Right renal cortex interstitium (tissue), 3 donors: ENCODE results near the gene ABL2. TPM values are rescaled to one million over a fixed set of nuclear protein-coding genes. Genes with fewer than 3 reads are reported as not detected.
"Not testable (repeated sequence)": the region's sequence is repeated elsewhere in the genome, so short reads cannot be mapped to it uniquely, and the experiment has no call there.

Source experiments
- DNase-seq, 3 donors: peaks; one replicate each; pipeline ENCODE4 v3.0.0-alpha.2; 2013; ENCODE audit warnings: low read depth in 3 of 3, low spot score in 2 of 3
- polyA plus RNA-seq, 3 donors: library from polyadenylated mRNA; unstranded; fragments of 120-200 nt; gene quantifications; one replicate each; pipeline ENCODE4 v1.2.1, GENCODE V29; 2013; ENCODE audit not compliant: insufficient read length in 3 of 3

Gene ABL2
- polyA plus RNA-seq, 3 donors = 10.5 to 11.0 (median 10.8) TPM

GRCh38 chr1:179175011-179175841 is 54.3 kb downstream of the ABL2 start:
- DNase-seq = no peak

DNA sequence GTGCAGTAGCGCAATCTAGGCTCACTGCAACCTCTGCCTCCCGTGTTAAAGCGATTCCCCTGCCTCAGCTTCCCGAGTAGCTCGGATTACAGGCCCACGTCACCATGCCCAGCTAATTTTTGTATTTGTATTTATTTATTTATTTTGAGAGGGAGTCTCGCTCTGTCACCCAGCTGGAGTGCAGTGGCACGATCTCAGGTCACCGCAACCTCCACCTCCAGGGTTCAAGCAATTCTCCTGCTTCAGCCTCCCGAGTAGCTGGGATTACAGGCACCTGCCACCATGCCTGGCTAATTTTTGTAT is 59.1 kb downstream of the ABL2 start:
- DNase-seq = not testable (repeated sequence)

DNA sequence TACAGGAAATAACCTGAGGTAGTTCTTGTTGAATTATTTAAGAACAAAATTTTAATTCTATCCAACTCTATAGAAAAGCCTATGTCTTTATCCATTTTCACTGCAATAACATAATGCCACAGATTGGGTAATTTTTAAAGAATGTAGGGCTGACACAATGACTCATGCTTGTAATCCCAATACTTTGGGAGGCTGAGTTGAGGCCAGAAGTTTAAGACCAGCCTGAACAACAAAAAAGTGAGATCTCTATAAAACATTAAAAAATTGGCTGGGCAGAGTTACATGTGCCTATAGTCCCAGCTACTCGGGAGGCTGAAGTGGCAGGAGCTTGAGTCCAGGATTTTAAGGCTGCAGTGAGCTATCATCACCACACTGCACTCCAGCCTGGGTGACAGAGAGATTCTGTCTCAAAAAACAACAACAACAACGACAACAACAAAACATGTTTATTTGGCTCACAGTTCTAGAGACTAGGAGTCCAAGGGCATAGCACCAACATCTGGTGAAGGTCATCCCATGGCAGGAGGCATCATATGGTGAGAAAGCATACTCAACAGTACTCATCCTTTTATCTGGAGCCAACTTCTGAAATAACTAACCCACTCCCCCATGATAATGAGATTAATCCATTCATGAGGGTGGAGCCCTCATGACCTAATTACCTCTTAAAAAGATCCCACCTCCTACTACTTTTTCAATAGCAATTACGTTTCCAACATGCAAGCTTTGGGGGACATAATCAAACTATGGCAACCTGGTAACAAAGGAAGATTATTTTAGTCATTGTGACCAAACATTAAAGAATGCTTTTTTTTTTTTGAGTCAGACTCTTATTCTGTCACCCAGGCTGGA is 59.6 kb downstream of the ABL2 start:
- no peak for DNase-seq

DNA sequence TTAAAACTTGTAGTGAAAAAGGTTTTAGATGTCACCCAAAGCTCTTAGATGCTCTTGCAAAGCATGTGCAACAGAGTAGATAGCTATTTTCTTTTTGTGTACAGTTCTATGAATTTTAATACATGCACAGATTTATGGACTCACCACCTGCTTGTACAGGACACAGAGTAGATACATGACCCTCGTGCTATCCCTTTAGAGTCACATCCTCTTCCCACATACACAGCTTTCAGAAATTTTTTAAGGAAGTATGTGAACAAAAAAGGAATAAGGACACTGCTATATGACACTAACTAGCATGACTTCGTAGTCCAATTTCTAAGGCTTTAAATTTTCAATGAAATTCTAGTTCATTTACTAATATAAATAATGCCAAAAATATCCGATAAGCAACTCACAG is 60.9 kb downstream of the ABL2 start:
- DNase-seq = no peak

- DNase-seq = no peak
Observed at GRCh38 chr1:179167955-179168354, 61.5 kb downstream of the ABL2 start.

DNA sequence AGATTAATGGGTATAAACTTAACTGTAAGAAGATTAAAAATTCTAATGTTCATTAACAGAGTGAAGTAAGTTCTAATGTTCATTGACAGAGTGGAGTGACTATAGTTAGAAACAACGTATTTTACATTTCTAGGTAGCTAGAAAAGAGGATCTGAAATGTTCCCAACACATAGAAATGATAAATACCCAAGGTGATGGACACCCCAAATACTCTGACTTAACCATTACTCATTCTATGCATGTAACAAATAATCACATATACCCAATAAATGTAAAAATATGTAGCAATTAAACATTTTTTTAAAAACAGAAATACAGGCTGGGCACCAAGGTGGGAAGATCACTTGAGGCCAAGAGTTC is 62.1 kb downstream of the ABL2 start:
- no peak for DNase-seq

DNA sequence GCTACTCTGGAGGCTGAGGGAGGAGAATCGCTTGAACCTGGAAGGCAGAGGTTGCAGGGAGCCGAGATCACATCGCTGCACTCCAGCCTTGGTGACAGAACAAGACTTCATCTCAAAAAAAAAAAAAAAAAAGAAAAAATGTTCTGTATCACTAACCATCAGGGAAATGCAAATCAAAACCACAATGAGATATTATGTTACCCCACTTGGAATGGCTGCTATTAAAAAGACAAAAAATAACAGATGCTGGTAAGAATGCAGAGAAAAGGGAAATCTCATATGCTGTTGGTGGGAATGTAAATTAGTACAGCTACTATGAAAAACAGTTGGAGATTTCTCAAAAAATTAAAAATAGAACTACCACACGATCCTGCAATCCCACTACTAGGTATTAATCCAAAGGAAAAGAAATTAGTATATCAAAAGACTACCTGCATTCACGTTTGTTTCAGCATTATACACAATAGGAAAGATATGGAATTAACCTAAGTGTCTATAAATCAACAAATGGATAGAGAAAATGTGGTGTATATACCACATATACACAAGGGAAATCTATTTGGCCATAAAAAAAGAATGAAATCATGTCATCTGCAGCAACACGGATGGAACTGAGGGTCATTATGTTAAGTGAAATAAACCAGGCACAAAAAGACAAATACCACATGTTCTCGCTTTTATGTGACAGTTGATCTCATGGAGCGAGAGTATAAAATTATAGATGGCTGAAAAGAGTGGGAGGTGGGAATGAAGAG is 62.6 kb downstream of the ABL2 start:
- no peak for DNase-seq

DNA sequence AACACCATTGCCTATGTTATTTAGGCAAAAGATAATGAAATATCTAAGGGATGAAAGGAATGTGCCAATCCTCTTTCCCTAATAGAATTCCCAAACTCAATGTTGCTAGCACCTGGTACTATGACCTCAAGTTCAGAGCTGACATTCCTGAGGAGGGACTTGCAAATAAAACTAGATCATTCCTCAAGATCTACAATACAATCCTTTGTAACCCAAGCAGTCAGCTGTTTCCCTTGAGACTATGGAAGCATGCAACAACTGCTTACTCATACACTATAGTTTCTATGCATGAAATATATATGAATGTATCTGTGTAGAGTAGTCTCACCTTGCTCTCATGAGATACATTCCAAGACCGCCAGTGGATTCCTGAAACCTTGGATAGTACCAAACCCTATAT is 65.0 kb downstream of the ABL2 start:
- DNase-seq = no peak

DNA sequence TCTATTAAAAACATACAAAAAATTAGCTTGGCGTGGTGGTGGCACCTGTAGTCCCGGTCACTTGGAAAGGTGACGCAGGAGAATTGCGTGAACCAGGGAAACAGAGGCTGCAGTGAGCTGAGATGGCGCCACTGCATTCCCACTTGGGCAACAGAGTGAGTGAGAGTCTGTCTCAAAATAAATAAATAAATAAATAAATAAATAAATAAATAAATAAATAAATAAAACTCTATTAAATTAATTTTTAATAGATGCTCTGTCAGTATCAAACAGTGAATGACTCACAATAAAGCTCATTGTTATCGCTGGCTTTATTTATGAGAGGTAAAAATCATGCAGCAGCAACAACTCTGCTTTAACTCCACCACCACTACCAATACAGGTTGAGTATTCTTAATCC is 72.8 kb downstream of the ABL2 start:
- no peak for DNase-seq

DNA sequence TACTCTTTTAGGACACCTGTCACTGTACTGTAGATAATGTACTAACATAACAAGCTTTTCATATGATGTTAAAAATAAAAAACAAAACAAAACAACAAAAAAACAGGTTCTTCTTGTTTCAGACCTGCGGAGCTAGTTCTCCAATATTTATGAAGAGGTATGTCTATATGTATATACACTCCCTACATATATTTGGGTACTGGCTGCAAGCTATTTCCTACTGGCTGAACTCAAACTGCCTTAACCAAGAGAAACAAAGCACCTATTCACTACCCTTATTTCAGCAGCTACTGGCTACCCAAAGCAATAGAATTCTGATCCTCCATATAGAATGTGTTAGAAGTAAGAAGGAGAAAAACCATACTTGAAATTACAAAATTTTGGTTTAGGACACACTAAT is 73.5 kb downstream of the ABL2 start:
- no peak for DNase-seq

- no peak for DNase-seq
Observed at GRCh38 chr1:179155615-179156014, 73.9 kb downstream of the ABL2 start.

GRCh38 chr1:179154437-179154836 is 75.0 kb downstream of the ABL2 start:
- DNase-seq = no peak

DNA sequence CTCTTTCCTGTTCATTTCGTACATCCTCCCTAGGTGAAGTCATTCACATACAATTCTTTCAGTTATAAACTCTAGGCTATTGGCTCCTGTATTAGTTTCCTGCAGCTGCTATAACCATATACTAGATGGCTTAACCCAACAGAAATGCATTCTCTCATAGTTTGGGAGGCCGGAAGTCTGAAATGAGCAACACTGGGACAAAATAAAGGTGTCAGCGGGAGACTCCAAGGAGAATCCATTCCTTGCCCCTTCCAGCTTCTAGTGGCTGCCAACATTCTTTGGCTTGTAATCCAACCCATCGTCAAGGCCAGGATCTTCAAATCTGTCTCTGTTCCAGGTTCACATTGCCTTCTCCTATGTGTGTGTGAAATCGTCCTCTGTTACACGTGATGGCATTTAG is 76.3 kb downstream of the ABL2 start:
- no peak for DNase-seq

GRCh38 chr1:179151908-179152682 is 77.4 kb downstream of the ABL2 start:
- DNase-seq = no peak

DNA sequence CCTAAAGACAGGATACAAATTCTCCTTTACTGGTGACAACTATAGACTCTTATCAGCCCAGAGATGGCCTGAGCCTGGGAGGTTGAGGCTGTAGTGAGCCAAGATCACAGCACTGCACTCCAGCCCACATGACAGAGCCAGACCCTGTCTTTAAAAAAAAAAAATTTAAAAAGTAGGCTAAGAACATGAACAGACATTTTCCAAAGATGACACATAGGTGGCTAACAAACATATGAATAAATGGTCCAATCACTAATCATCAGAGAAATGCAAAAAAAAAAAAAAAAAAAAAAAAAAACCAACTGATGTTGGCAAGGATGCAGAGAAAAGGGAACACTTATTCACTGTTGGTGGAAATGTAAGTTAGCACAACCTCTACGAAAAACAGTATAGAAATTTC is 82.6 kb downstream of the ABL2 start:
- no peak for DNase-seq

GRCh38 chr1:179146476-179146875 is 83.0 kb downstream of the ABL2 start:
- no peak for DNase-seq

GRCh38 chr1:179145521-179145920 is 84.0 kb downstream of the ABL2 start:
- DNase-seq = no peak

- DNase-seq = no peak
Observed at GRCh38 chr1:179144626-179145025, 84.9 kb downstream of the ABL2 start.

DNA sequence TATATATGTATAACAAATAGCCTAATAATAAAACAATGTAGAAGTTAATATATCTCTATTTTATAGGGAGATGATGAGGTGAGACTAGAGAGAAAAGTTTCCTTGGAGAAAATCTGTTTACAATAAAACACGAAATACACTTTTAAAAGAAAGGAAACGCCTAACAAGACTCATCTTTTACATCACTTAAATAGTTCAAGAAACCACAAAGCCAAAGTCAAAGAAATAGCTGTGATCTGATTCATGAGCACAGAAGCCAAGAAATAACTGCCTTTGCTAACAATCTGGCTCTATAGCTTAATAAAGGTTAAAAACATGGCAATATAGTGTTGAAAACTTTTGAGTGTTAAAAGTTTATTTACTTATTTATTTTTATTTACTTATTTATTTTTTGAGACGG is 86.2 kb downstream of the ABL2 start:
- DNase-seq = no peak

DNA sequence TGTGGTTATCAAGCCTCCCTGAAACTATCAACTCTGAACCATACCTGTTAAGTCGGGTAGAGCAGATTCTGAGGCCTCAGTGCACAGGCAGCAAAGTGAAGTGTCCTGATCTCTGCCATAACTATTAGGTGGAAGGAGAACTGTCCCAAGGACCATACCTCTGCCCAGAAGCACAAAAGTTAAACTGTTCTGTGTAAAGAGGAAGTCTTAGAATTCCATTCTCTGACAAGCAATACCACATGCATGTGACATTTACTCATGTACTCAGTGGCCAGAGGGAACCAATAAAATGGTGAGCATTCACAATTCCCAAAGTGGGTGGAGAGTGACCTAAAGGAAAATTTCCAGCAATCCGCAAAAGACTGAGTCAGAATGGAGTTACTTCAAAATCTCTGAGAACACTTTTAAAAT is 86.6 kb downstream of the ABL2 start:
- DNase-seq = no peak
